ENCODE measurements around the gene CEPT1. TPM values are rescaled to one million over a fixed set of nuclear protein-coding genes. Genes with fewer than 3 reads are reported as not detected.

CEPT1 gene
- total RNA-seq, 2 experiments from 2014 or later, result 36.6 to 37.5 TPM

GRCh38 chr1:111195002-111195684 is 55.1 kb downstream of the CEPT1 start:
- Mint-ChIP-seq H3K27me3 (ENCODE audit: low read depth) (no peaks in the 10 kb centered on the region), H3K9me3 (ENCODE audit: insufficient read depth) (no peaks in the 10 kb centered on the region), H3K27ac (peak overlapping the region; percentile 76), H3K36me3 (ENCODE audit: low read depth) (peaks cover 100% of the 10 kb centered on the region), H3K4me3 (peak overlapping the region; percentile 99), H3K4me1 (ENCODE audit: low read depth) (peaks cover 67% of the 10 kb centered on the region)
- POLR2A ChIA-PET, result interaction anchor here (0.9 to 10.4 kb wide), 3 partner anchors 8 to 32 kb away, joined by 3 to 570 read pairs (median 9); partner anchors contain the start of gene CHI3L2
- ATAC-seq (no peak), DNase-seq (no peak)
- CTCF ChIA-PET, result interaction anchor here (1.1 to 14.9 kb wide), 4 partner anchors 8 to 204 kb away, joined by 3 to 528 read pairs (median 14); partner anchors contain the start of gene CHI3L2

- H3K27ac Mint-ChIP-seq, result peak overlapping the region; percentile 99
- no peaks in the 10 kb centered on the region for H3K9me3 Mint-ChIP-seq (ENCODE audit: insufficient read depth)
- peak overlapping the region; percentile 99 for H3K4me3 Mint-ChIP-seq
- no peak for DNase-seq
- H3K36me3 Mint-ChIP-seq (ENCODE audit: low read depth), result peaks cover 100% of the 10 kb centered on the region
- H3K4me1 Mint-ChIP-seq (ENCODE audit: low read depth), result peaks cover 65% of the 10 kb centered on the region
- POLR2A ChIA-PET, result interaction anchor here (0.9 to 10.4 kb wide), 5 partner anchors 9 to 57 kb away, joined by 3 to 570 read pairs (median 9); partner anchors contain the start of genes CEPT1, CHI3L2 and DRAM2
- H3K27me3 Mint-ChIP-seq (ENCODE audit: low read depth), result no peaks in the 10 kb centered on the region
- CTCF ChIA-PET, result interaction anchor here (0.9 to 14.9 kb wide), 8 partner anchors 9 to 571 kb away, joined by 3 to 528 read pairs (median 4); partner anchors contain the start of gene CHI3L2
- ATAC-seq, result no peak
These were observed 56.2 kb downstream of the CEPT1 start for GRCh38 chr1:111196213-111196612.

GRCh38 chr1:111197598-111198284 is 57.7 kb downstream of the CEPT1 start:
- no peaks in the 10 kb centered on the region for H3K27me3 Mint-ChIP-seq (ENCODE audit: low read depth)
- H3K27ac Mint-ChIP-seq, result peak overlapping the region; percentile 99
- POLR2A ChIA-PET, result interaction anchor here (0.8 to 10.4 kb wide), 9 partner anchors 10 to 251 kb away, joined by 3 to 570 read pairs (median 6); partner anchors contain the start of genes ATP5PB, CEPT1, DRAM2 and WDR77
- DNase-seq, result peak; percentile 76
- H3K9me3 Mint-ChIP-seq (ENCODE audit: insufficient read depth), result no peaks in the 10 kb centered on the region
- H3K36me3 Mint-ChIP-seq (ENCODE audit: low read depth), result peaks cover 86% of the 10 kb centered on the region
- peak overlapping the region; percentile 99 for H3K4me3 Mint-ChIP-seq
- peaks cover 62% of the 10 kb centered on the region for H3K4me1 Mint-ChIP-seq (ENCODE audit: low read depth)
- CTCF ChIA-PET, result interaction anchor here (0.8 to 14.9 kb wide), 12 partner anchors 9 to 550 kb away, joined by 3 to 528 read pairs (median 4); partner anchors contain the start of gene CHI3L2
- peak; percentile 46 for ATAC-seq

GRCh38 chr1:111198836-111199235 is 58.8 kb downstream of the CEPT1 start:
- no peak for ATAC-seq
- peaks cover 61% of the 10 kb centered on the region for H3K4me1 Mint-ChIP-seq (ENCODE audit: low read depth)

GRCh38 chr1:111199329-111199728 is 59.3 kb downstream of the CEPT1 start:
- ChIA-PET POLR2A (interaction anchor here (0.8 to 10.4 kb wide), 12 partner anchors 8 to 248 kb away, joined by 3 to 570 read pairs (median 6); partner anchors contain the start of gene CHI3L2), CTCF (interaction anchor here (0.6 to 14.9 kb wide), 9 partner anchors 8 to 548 kb away, joined by 3 to 528 read pairs (median 5); partner anchors contain the start of genes CEPT1, CHI3L2 and DRAM2)
- H3K9me3 Mint-ChIP-seq (ENCODE audit: insufficient read depth), result no peaks in the 10 kb centered on the region
- H3K27ac Mint-ChIP-seq, result peak overlapping the region; percentile 99
- no peak for DNase-seq
- peak; percentile 8 for ATAC-seq
- no peaks in the 10 kb centered on the region for H3K27me3 Mint-ChIP-seq (ENCODE audit: low read depth)
- peak overlapping the region; percentile 99 for H3K4me3 Mint-ChIP-seq
- peaks cover 56% of the 10 kb centered on the region for H3K4me1 Mint-ChIP-seq (ENCODE audit: low read depth)
- H3K36me3 Mint-ChIP-seq (ENCODE audit: low read depth), result peaks cover 73% of the 10 kb centered on the region

More at GRCh38 chr1:111198836-111199235, 58.8 kb downstream of the CEPT1 start:
- Mint-ChIP-seq H3K9me3 (ENCODE audit: insufficient read depth) (no peaks in the 10 kb centered on the region), H3K4me3 (peak overlapping the region; percentile 99), H3K27ac (peak overlapping the region; percentile 99), H3K27me3 (ENCODE audit: low read depth) (no peaks in the 10 kb centered on the region), H3K36me3 (ENCODE audit: low read depth) (peaks cover 78% of the 10 kb centered on the region)
- DNase-seq, result no peak
- ChIA-PET CTCF (interaction anchor here (1.1 to 14.9 kb wide), 12 partner anchors 8 to 548 kb away, joined by 3 to 528 read pairs (median 5); partner anchors contain the start of genes CEPT1, CHI3L2 and DRAM2), POLR2A (interaction anchor here (0.8 to 10.4 kb wide), 13 partner anchors 11 to 249 kb away, joined by 3 to 570 read pairs (median 5); partner anchors contain the start of gene CHI3L2)

GRCh38 chr1:111199881-111200801 is 60.1 kb downstream of the CEPT1 start, which contains the start of gene DENND2D:
TSS of gene DENND2D (minus strand) at chr1:111200646. CDS start at chr1:111200459, 187 bp downstream.
- H3K4me1 Mint-ChIP-seq (ENCODE audit: low read depth), result peaks cover 55% of the 10 kb centered on the region
- CTCF ChIA-PET, result interaction anchor here (0.6 to 14.9 kb wide), 11 partner anchors 9 to 547 kb away, joined by 3 to 528 read pairs (median 3); partner anchors contain the start of genes CEPT1, CHI3L2 and DRAM2
- H3K36me3 Mint-ChIP-seq (ENCODE audit: low read depth), result peaks cover 65% of the 10 kb centered on the region
- no peaks in the 10 kb centered on the region for H3K9me3 Mint-ChIP-seq (ENCODE audit: insufficient read depth)
- no peaks in the 10 kb centered on the region for H3K27me3 Mint-ChIP-seq (ENCODE audit: low read depth)
- peak; percentile 78 for DNase-seq
- peak; percentile 37 for ATAC-seq
- H3K4me3 Mint-ChIP-seq, result peak within 1 kb of the TSS; percentile 99
- H3K27ac Mint-ChIP-seq, result peak within 1 kb of the TSS; percentile 99
- POLR2A ChIA-PET, result interaction anchor here (0.6 to 10.4 kb wide), 16 partner anchors 8 to 393 kb away, joined by 3 to 570 read pairs (median 4); partner anchors contain the start of genes CEPT1, CHI3L2 and DRAM2

- Mint-ChIP-seq H3K36me3 (ENCODE audit: low read depth) (peaks cover 58% of the 10 kb centered on the region), H3K4me1 (ENCODE audit: low read depth) (peaks cover 55% of the 10 kb centered on the region), H3K27me3 (ENCODE audit: low read depth) (no peaks in the 10 kb centered on the region), H3K4me3 (peak overlapping the region; percentile 99), H3K27ac (peak overlapping the region; percentile 99), H3K9me3 (ENCODE audit: insufficient read depth) (no peaks in the 10 kb centered on the region)
- DNase-seq, result no peak
- CTCF ChIA-PET, result interaction anchor here (0.7 to 14.9 kb wide), 5 partner anchors 10 to 200 kb away, joined by 3 to 528 read pairs (median 3); partner anchors contain the start of gene CHI3L2
- ATAC-seq, result no peak
- POLR2A ChIA-PET, result interaction anchor here (1.0 to 10.4 kb wide), 9 partner anchors 9 to 392 kb away, joined by 4 to 570 read pairs (median 8); partner anchors contain the start of genes CEPT1, CHI3L2 and DRAM2
These were observed 60.8 kb downstream of the CEPT1 start for GRCh38 chr1:111200802-111201161.

- Mint-ChIP-seq H3K27me3 (ENCODE audit: low read depth) (no peaks in the 10 kb centered on the region), H3K4me1 (ENCODE audit: low read depth) (peaks cover 54% of the 10 kb centered on the region), H3K27ac (peak overlapping the region; percentile 99), H3K9me3 (ENCODE audit: insufficient read depth) (no peaks in the 10 kb centered on the region), H3K36me3 (ENCODE audit: low read depth) (peaks cover 51% of the 10 kb centered on the region), H3K4me3 (peak overlapping the region; percentile 99)
- ATAC-seq, result no peak
- DNase-seq, result no peak
- ChIA-PET POLR2A (interaction anchor here (0.8 to 10.4 kb wide), 9 partner anchors 10 to 391 kb away, joined by 4 to 570 read pairs (median 8); partner anchors contain the start of genes CEPT1, CHI3L2 and DRAM2), CTCF (interaction anchor here (1.5 to 14.9 kb wide), 3 partner anchors 10 to 200 kb away, joined by 3 to 528 read pairs (median 4); partner anchors contain the start of gene CHI3L2)
These were observed 61.5 kb downstream of the CEPT1 start for GRCh38 chr1:111201275-111202090.

GRCh38 chr1:111202366-111202706 is 62.3 kb downstream of the CEPT1 start:
- Mint-ChIP-seq H3K9me3 (ENCODE audit: insufficient read depth) (no peaks in the 10 kb centered on the region), H3K4me1 (ENCODE audit: low read depth) (peaks cover 56% of the 10 kb centered on the region)

More at GRCh38 chr1:111202366-111202706, 62.3 kb downstream of the CEPT1 start:
- peak overlapping the region; percentile 99 for H3K27ac Mint-ChIP-seq
- POLR2A ChIA-PET, result interaction anchor here (0.8 to 10.4 kb wide), 3 partner anchors 14 to 63 kb away, joined by 5 to 570 read pairs (median 5); partner anchors contain the start of genes CEPT1 and DRAM2
- peaks cover 43% of the 10 kb centered on the region for H3K36me3 Mint-ChIP-seq (ENCODE audit: low read depth)
- peak overlapping the region; percentile 99 for H3K4me3 Mint-ChIP-seq
- no peak for DNase-seq
- no peaks in the 10 kb centered on the region for H3K27me3 Mint-ChIP-seq (ENCODE audit: low read depth)
- ATAC-seq, result no peak
- CTCF ChIA-PET, result interaction anchor here (1.8 to 14.9 kb wide), 2 partner anchors 9 to 19 kb away, joined by 3 to 528 read pairs; partner anchors contain the start of gene CHI3L2
